Caco-2 (cell line): ENCODE results near the gene GCM1. TPM values are rescaled to one million over a fixed set of nuclear protein-coding genes. Genes with fewer than 3 reads are reported as not detected.
A peak's percentile ranks its signal among the peaks of the same experiment; 100 is the strongest.

Experiments
- BruUV-seq: library from RNA; stranded (reverse); fragments of 400-500 nt; replicated peaks from 2 replicates; lab custom pipeline; 2021; lab: Mats Ljungman, UMichigan
- CTCF ChIA-PET: fragments of 300-600 bp; sonication (Branson Sonifier 250); formaldehyde crosslinking; loops from one replicate; lab custom pipeline; 2022; ENCODE audit warnings: antibody characterized with exemption; lab: Charles Lee
- POLR2A ChIA-PET: fragments of 300-600 bp; sonication (Branson Sonifier 250); formaldehyde crosslinking; loops from one replicate; lab custom pipeline; 2022; ENCODE audit warnings: antibody characterized with exemption; lab: Charles Lee
- DNase-seq, 2 experiments: peaks; one replicate each; pipeline versions ENCODE4 v3.0.0 to v3.0.0-alpha.2; 2020 to 2022
- H3K27me3 ChIP-seq: replicated peaks from 2 replicates; pipeline ENCODE4 v1.6.0; 2011; ENCODE audit warnings: low read length; ENCODE audit not compliant: control insufficient read depth, insufficient read depth
- H3K36me3 ChIP-seq: 2 replicates; pipeline ENCODE4 v1.5.1; 2011; ENCODE audit warnings: low read length; ENCODE audit not compliant: control insufficient read depth, insufficient read depth
- H3K4me1 ChIP-seq: fragments of 250-450 bp; sonication (Bioruptor Pico); 2 replicates; pipeline ENCODE4 v1.5.1; 2020; ENCODE audit warnings: mild to moderate bottlenecking
- H3K4me3 ChIP-seq: 2 replicates; pipeline ENCODE4 v1.5.1; 2011; ENCODE audit warnings: low read depth, mild to moderate bottlenecking, control low read depth, low read length
- H3K9me3 ChIP-seq: fragments of 250-450 bp; sonication (Bioruptor Pico); 2 replicates; pipeline ENCODE4 v1.5.1; 2020; ENCODE audit warnings: mild to moderate bottlenecking, moderate library complexity
- H3K27ac Mint-ChIP-seq: one replicate; pipeline ENCODE4 v1.8.0; 2022; ENCODE audit warnings: mixed read lengths; ENCODE audit not compliant: unreplicated experiment
- H3K27me3 Mint-ChIP-seq: one replicate; pipeline ENCODE4 v1.8.0; 2022; ENCODE audit warnings: mixed read lengths; ENCODE audit not compliant: insufficient read depth, unreplicated experiment
- H3K36me3 Mint-ChIP-seq: one replicate; pipeline ENCODE4 v1.8.0; 2022; ENCODE audit warnings: mild to moderate bottlenecking, mixed read lengths; ENCODE audit not compliant: insufficient read depth, unreplicated experiment
- H3K4me1 Mint-ChIP-seq: one replicate; pipeline ENCODE4 v1.8.0; 2022; ENCODE audit warnings: low read depth, mixed read lengths; ENCODE audit not compliant: unreplicated experiment
- H3K4me3 Mint-ChIP-seq: one replicate; pipeline ENCODE4 v1.8.0; 2022; ENCODE audit warnings: mild to moderate bottlenecking, moderate library complexity, mixed read lengths; ENCODE audit not compliant: unreplicated experiment
- H3K9me3 Mint-ChIP-seq: one replicate; pipeline ENCODE4 v1.8.0; 2022; ENCODE audit warnings: mixed read lengths; ENCODE audit not compliant: unreplicated experiment
- intact Hi-C: fragments of 100-400 bp; cut with micrococcal nuclease; formaldehyde crosslinking; loops from one replicate; pipeline ENCODE4 v1.10.0; 2022; ENCODE audit not compliant: unreplicated experiment
- total RNA-seq: library from RNA; stranded (reverse); gene quantifications from 2 replicates; pipeline ENCODE4 v1.2.3, GENCODE V29; 2022
- TF ChIP-seq, protein P1 (sequence below), 2 experiments: fragments of 200-600 bp in 1 of 2; IDR thresholded peaks; 1 replicate in 1 of 2; 2 replicates in 1 of 2; pipeline versions ENCODE4 v1.5.1 to v1.8.0; 2011 to 2022; ENCODE audit warnings: antibody characterized with exemption in 1 of 2, control low read depth in 1 of 2, inconsistent platforms in 1 of 2, low read depth in 1 of 2, low read length in 1 of 2, mild to moderate bottlenecking in 1 of 2, moderate library complexity in 1 of 2; ENCODE audit not compliant: insufficient read depth in 1 of 2, severe bottlenecking in 1 of 2, unreplicated experiment in 1 of 2

Gene GCM1
- total RNA-seq, 1 experiment from 2014 or later, result 0.79 TPM

GRCh38 chr6:53192682-53193188, 44.1 kb upstream of the GCM1 start:
- ChIA-PET POLR2A (no interaction called here), CTCF (no interaction called here)
- H3K4me3 ChIP-seq, result no peak overlapping the region
- H3K36me3 Mint-ChIP-seq, result no peaks in the 10 kb centered on the region
- H3K9me3 Mint-ChIP-seq, result no peaks in the 10 kb centered on the region
- DNase-seq, result peak; percentile 30 to 43
- no peaks in the 10 kb centered on the region for H3K36me3 ChIP-seq
- no peaks in the 10 kb centered on the region for H3K4me1 ChIP-seq
- no peaks in the 10 kb centered on the region for H3K27me3 ChIP-seq
- H3K4me3 Mint-ChIP-seq, result no peak overlapping the region
- TF ChIP-seq, protein P1, sequence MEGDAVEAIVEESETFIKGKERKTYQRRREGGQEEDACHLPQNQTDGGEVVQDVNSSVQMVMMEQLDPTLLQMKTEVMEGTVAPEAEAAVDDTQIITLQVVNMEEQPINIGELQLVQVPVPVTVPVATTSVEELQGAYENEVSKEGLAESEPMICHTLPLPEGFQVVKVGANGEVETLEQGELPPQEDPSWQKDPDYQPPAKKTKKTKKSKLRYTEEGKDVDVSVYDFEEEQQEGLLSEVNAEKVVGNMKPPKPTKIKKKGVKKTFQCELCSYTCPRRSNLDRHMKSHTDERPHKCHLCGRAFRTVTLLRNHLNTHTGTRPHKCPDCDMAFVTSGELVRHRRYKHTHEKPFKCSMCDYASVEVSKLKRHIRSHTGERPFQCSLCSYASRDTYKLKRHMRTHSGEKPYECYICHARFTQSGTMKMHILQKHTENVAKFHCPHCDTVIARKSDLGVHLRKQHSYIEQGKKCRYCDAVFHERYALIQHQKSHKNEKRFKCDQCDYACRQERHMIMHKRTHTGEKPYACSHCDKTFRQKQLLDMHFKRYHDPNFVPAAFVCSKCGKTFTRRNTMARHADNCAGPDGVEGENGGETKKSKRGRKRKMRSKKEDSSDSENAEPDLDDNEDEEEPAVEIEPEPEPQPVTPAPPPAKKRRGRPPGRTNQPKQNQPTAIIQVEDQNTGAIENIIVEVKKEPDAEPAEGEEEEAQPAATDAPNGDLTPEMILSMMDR (IDR thresholded peaks at IDR 0.05; ENCODE audit: insufficient read depth in 1 of 2, low read depth in 1 of 2, low read length in 1 of 2, severe bottlenecking in 1 of 2, unreplicated experiment in 1 of 2), result no peak
- H3K27ac Mint-ChIP-seq, result peak overlapping the region; percentile 42
- H3K9me3 ChIP-seq, result no peaks in the 10 kb centered on the region
- no TSS peak for BruUV-seq
- intact Hi-C loops, result no loop called here
- H3K27me3 Mint-ChIP-seq, result peaks cover under 1% of the 10 kb centered on the region
- H3K4me1 Mint-ChIP-seq, result peaks cover 14% of the 10 kb centered on the region

GRCh38 chr6:53189554-53189953, 40.9 kb upstream of the GCM1 start:
- no peaks in the 10 kb centered on the region for H3K36me3 Mint-ChIP-seq
- H3K27me3 ChIP-seq, result no peaks in the 10 kb centered on the region
- no peak overlapping the region for H3K4me3 ChIP-seq
- TF ChIP-seq, protein P1 (IDR thresholded peaks at IDR 0.05; ENCODE audit: insufficient read depth in 1 of 2, low read depth in 1 of 2, low read length in 1 of 2, severe bottlenecking in 1 of 2, unreplicated experiment in 1 of 2), result no peak
- no peaks in the 10 kb centered on the region for H3K4me1 ChIP-seq
- CTCF ChIA-PET, result no interaction called here
- H3K36me3 ChIP-seq, result no peaks in the 10 kb centered on the region
- no TSS peak for BruUV-seq
- H3K4me3 Mint-ChIP-seq, result no peak overlapping the region
- intact Hi-C loops, result no loop called here
- peaks cover 8% of the 10 kb centered on the region for H3K4me1 Mint-ChIP-seq
- no peaks in the 10 kb centered on the region for H3K9me3 Mint-ChIP-seq
- H3K27me3 Mint-ChIP-seq, result no peaks in the 10 kb centered on the region
- no peak overlapping the region for H3K27ac Mint-ChIP-seq
- no peaks in the 10 kb centered on the region for H3K9me3 ChIP-seq
- POLR2A ChIA-PET, result no interaction called here
- DNase-seq, result no peak

GRCh38 chr6:53188833-53189232, 40.2 kb upstream of the GCM1 start:
- intact Hi-C loops, result no loop called here
- Histone ChIP-seq H3K36me3 (no peaks in the 10 kb centered on the region), H3K4me1 (no peaks in the 10 kb centered on the region), H3K4me3 (no peak overlapping the region), H3K9me3 (no peaks in the 10 kb centered on the region), H3K27me3 (no peaks in the 10 kb centered on the region)
- ChIA-PET CTCF (no interaction called here), POLR2A (no interaction called here)
- peaks cover 7% of the 10 kb centered on the region for H3K4me1 Mint-ChIP-seq
- TF ChIP-seq, protein P1 (IDR thresholded peaks at IDR 0.05; ENCODE audit: insufficient read depth in 1 of 2, low read depth in 1 of 2, low read length in 1 of 2, severe bottlenecking in 1 of 2, unreplicated experiment in 1 of 2), result no peak
- no peak for DNase-seq
- no peaks in the 10 kb centered on the region for H3K9me3 Mint-ChIP-seq
- no peak overlapping the region for H3K27ac Mint-ChIP-seq
- H3K4me3 Mint-ChIP-seq, result no peak overlapping the region
- no peaks in the 10 kb centered on the region for H3K36me3 Mint-ChIP-seq
- no TSS peak for BruUV-seq
- no peaks in the 10 kb centered on the region for H3K27me3 Mint-ChIP-seq
